Neural cell (in vitro differentiated cells): ENCODE results near the gene TLE1. TPM values are rescaled to one million over a fixed set of nuclear protein-coding genes. Genes with fewer than 3 reads are reported as not detected.

ENCODE experiments used
- H2AFZ ChIP-seq: fragments of 200-600, 300-800 bp; sonication (generic), shearing (Covaris generic); 2 replicates; pipeline ENCODE4 v1.6.0; 2014; ENCODE audit warnings: low read depth, mild to moderate bottlenecking, antibody characterized with exemption, low read length, moderate library complexity
- H3F3A ChIP-seq: fragments of 200-600 bp; shearing (Covaris generic); 2 replicates; pipeline ENCODE4 v1.6.1; 2016; ENCODE audit warnings: mild to moderate bottlenecking, moderate library complexity, mixed read lengths, antibody characterized with exemption, low read length; ENCODE audit not compliant: insufficient read depth, poor library complexity, severe bottlenecking
- H3K27ac ChIP-seq: fragments of 200-600, 300-800 bp; sonication (generic), shearing (Covaris generic); 2 replicates; pipeline ENCODE4 v1.5.1; 2014; ENCODE audit warnings: mild to moderate bottlenecking, low read length, moderate library complexity
- H3K27me3 ChIP-seq: fragments of 300-800, 200-600 bp; sonication (generic), shearing (Covaris generic); 2 replicates; pipeline ENCODE4 v1.6.0; 2014; ENCODE audit warnings: mild to moderate bottlenecking, low read depth, low read length, moderate library complexity; ENCODE audit not compliant: insufficient read depth
- H3K36me3 ChIP-seq: fragments of 300-800, 200-600 bp; sonication (generic), shearing (Covaris generic); 2 replicates; pipeline ENCODE4 v1.5.1; 2014; ENCODE audit warnings: mild to moderate bottlenecking, antibody characterized with exemption, low read length, moderate library complexity; ENCODE audit not compliant: insufficient read depth
- H3K4me2 ChIP-seq: fragments of 300-800, 200-600 bp; sonication (generic), shearing (Covaris generic); 2 replicates; pipeline ENCODE4 v1.6.0; 2014; ENCODE audit warnings: mild to moderate bottlenecking, low read length
- H3K4me3 ChIP-seq: fragments of 300-800, 200-600 bp; sonication (generic), shearing (Covaris generic); 2 replicates; pipeline ENCODE4 v1.5.1; 2014; ENCODE audit warnings: mild to moderate bottlenecking, low read length, moderate library complexity
- H3K79me2 ChIP-seq: fragments of 200-600 bp; shearing (Covaris generic); replicated peaks from 2 replicates; pipeline ENCODE4 v1.6.0; 2014; ENCODE audit warnings: mild to moderate bottlenecking, low read length, moderate library complexity; ENCODE audit not compliant: insufficient read depth
- H3K9ac ChIP-seq: fragments of 300-800, 200-600 bp; sonication (generic), shearing (Covaris generic); 2 replicates; pipeline ENCODE4 v1.6.1; 2016; ENCODE audit warnings: mild to moderate bottlenecking, low read length, mixed read lengths
- H3K9me2 ChIP-seq: fragments of 200-600 bp; shearing (Covaris generic); 2 replicates; pipeline ENCODE4 v1.6.1; 2016; ENCODE audit warnings: mild to moderate bottlenecking, low read length, mixed read lengths; ENCODE audit not compliant: insufficient read depth
- H3K9me3 ChIP-seq: fragments of 200-600, 300-800 bp; sonication (generic), shearing (Covaris generic); 2 replicates; pipeline ENCODE4 v1.6.1; 2016; ENCODE audit warnings: mild to moderate bottlenecking, mixed run types, low read length, moderate library complexity, mixed read lengths
- H4K20me1 ChIP-seq: fragments of 200-600 bp; shearing (Covaris generic); 2 replicates; pipeline ENCODE4 v1.6.1; 2016; ENCODE audit warnings: mild to moderate bottlenecking, mixed run types; ENCODE audit not compliant: insufficient read depth
- CTCF ChIP-seq: fragments of 450-650 bp; IDR thresholded peaks from 2 replicates; pipeline ENCODE4 v1.5.1; 2014; ENCODE audit warnings: antibody characterized with exemption, mild to moderate bottlenecking, moderate library complexity; ENCODE audit not compliant: poor library complexity, severe bottlenecking
- EP300 ChIP-seq: fragments of 450-650 bp; conservative IDR thresholded peaks from 2 replicates; pipeline ENCODE4 v1.6.1; 2014; ENCODE audit warnings: antibody characterized with exemption, mild to moderate bottlenecking, moderate library complexity; ENCODE audit not compliant: poor library complexity, severe bottlenecking
- EZH2 ChIP-seq: fragments of 200-600, 300-800 bp; shearing (Covaris generic), sonication (generic); IDR thresholded peaks from 2 replicates; pipeline ENCODE4 v1.6.1; 2014; ENCODE audit warnings: antibody characterized with exemption, low read length, borderline replicate concordance, mild to moderate bottlenecking; ENCODE audit not compliant: insufficient read depth, poor library complexity, severe bottlenecking
- MXI1 ChIP-seq: fragments of 450-650 bp; conservative IDR thresholded peaks from 2 replicates; pipeline ENCODE4 v1.6.1; 2014; ENCODE audit warnings: antibody characterized with exemption, mild to moderate bottlenecking; ENCODE audit not compliant: poor library complexity, severe bottlenecking
- POLR2AphosphoS5 ChIP-seq: IDR thresholded peaks from 2 replicates; pipeline ENCODE4 v1.6.1; 2012
- RAD21 ChIP-seq: fragments of 450-650 bp; conservative IDR thresholded peaks from 2 replicates; pipeline ENCODE4 v1.6.1; 2014; ENCODE audit warnings: antibody characterized with exemption, mild to moderate bottlenecking, moderate library complexity
- REST ChIP-seq: IDR thresholded peaks from 2 replicates; pipeline ENCODE4 v1.6.1; 2012; ENCODE audit warnings: borderline replicate concordance
- SMC3 ChIP-seq: fragments of 450-650 bp; conservative IDR thresholded peaks from 2 replicates; pipeline ENCODE4 v1.6.1; 2014; ENCODE audit warnings: antibody characterized with exemption, mild to moderate bottlenecking, moderate library complexity; ENCODE audit not compliant: poor library complexity
- TAF1 ChIP-seq: IDR thresholded peaks from 2 replicates; pipeline ENCODE4 v1.6.1; 2012; ENCODE audit warnings: low read depth
- polyA plus RNA-seq: library from polyadenylated mRNA; depleted of rRNA; stranded (reverse); fragments of >200 nt; gene quantifications from 2 replicates; pipeline ENCODE4 v1.2.3, GENCODE V29; 2014

The TLE1 gene
- polyA plus RNA-seq, 1 donor from 2014 or later, result 93.6 TPM

GRCh38 chr9:81573415-81574321 is 115.7 kb downstream of the TLE1 start:
- no peaks in the 10 kb centered on the region for H4K20me1 ChIP-seq
- peak overlapping the region; percentile 87 for H3K27ac ChIP-seq
- no peaks in the 10 kb centered on the region for H3K27me3 ChIP-seq
- no peak overlapping the region for H2AFZ ChIP-seq
- peak overlapping the region; percentile 32 for H3K4me2 ChIP-seq
- H3F3A ChIP-seq, result peaks cover 4% of the 10 kb centered on the region
- no peaks in the 10 kb centered on the region for H3K79me2 ChIP-seq
- H3K4me3 ChIP-seq, result peak overlapping the region; percentile 48
- no peaks in the 10 kb centered on the region for H3K9me2 ChIP-seq
- peak; percentile 51 for TF ChIP-seq CTCF
- TF ChIP-seq EP300, result peak; percentile 93
- peak; percentile 50 for TF ChIP-seq SMC3
- no peak for TF ChIP-seq MXI1
- peak; percentile 77 for TF ChIP-seq POLR2AphosphoS5
- no peak for TF ChIP-seq EZH2
- TF ChIP-seq TAF1, result no peak
- TF ChIP-seq RAD21, result peak; percentile 54
- no peak for TF ChIP-seq REST
- H3K9ac ChIP-seq, result peak overlapping the region; percentile 34
- no peaks in the 10 kb centered on the region for H3K36me3 ChIP-seq
- no peaks in the 10 kb centered on the region for H3K9me3 ChIP-seq

GRCh38 chr9:81570083-81570482 is 119.3 kb downstream of the TLE1 start:
- no peak overlapping the region for H3K27ac ChIP-seq
- no peaks in the 10 kb centered on the region for H3K36me3 ChIP-seq
- H3K79me2 ChIP-seq, result no peaks in the 10 kb centered on the region
- peaks cover 4% of the 10 kb centered on the region for H3F3A ChIP-seq
- TF ChIP-seq SMC3 (no peak), TAF1 (no peak), EP300 (no peak), MXI1 (no peak), CTCF (no peak), REST (no peak), EZH2 (no peak)
- H3K9me2 ChIP-seq, result no peaks in the 10 kb centered on the region
- H4K20me1 ChIP-seq, result no peaks in the 10 kb centered on the region
- no peak overlapping the region for H3K4me2 ChIP-seq
- no peak overlapping the region for H2AFZ ChIP-seq
- no peak overlapping the region for H3K9ac ChIP-seq
- H3K4me3 ChIP-seq, result no peak overlapping the region
- no peaks in the 10 kb centered on the region for H3K27me3 ChIP-seq
- no peaks in the 10 kb centered on the region for H3K9me3 ChIP-seq
